ENCODE measurements around the gene AK8. TPM values are rescaled to one million over a fixed set of nuclear protein-coding genes. Genes with fewer than 3 reads are reported as not detected.

The AK8 gene
- total and polyA plus RNA-seq, 4 donors = 0.07 to 0.26 (median 0.11) TPM

DNA sequence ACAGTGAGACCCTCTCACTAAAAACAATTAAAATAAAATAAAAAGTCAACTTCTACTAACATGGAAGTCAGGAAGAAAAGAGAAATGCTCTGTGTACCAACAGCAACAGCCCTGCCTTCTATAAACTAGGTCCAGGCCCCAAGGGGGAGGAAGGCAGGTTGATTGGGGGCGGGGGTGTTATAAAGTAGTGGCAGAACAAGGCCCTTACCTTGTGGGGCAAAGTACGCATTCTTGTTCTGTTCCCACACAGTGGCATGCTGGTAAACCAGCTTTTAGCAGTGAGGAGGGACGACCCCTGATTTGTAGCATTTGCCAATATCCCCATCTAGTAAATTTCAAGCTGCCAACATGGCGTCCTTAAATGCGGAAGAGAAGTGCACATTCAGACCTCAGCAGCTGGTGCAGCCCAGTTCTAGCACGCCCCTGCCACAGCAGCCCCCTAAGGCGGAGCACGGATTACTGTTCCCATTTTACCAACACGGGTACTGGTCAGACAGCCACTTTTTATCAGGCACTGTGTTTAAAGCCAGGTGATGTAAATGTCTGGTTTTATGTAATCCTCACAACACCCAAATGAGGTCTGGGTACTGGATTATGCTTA, 138.3 kb downstream of the AK8 start (continued):
- TF ChIP-seq, protein P1, sequence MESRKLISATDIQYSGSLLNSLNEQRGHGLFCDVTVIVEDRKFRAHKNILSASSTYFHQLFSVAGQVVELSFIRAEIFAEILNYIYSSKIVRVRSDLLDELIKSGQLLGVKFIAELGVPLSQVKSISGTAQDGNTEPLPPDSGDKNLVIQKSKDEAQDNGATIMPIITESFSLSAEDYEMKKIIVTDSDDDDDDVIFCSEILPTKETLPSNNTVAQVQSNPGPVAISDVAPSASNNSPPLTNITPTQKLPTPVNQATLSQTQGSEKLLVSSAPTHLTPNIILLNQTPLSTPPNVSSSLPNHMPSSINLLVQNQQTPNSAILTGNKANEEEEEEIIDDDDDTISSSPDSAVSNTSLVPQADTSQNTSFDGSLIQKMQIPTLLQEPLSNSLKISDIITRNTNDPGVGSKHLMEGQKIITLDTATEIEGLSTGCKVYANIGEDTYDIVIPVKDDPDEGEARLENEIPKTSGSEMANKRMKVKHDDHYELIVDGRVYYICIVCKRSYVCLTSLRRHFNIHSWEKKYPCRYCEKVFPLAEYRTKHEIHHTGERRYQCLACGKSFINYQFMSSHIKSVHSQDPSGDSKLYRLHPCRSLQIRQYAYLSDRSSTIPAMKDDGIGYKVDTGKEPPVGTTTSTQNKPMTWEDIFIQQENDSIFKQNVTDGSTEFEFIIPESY (IDR thresholded peaks at IDR 0.05) = no peak
- TF ChIP-seq EGR1 (IDR thresholded peaks at IDR 0.05; ENCODE audit: low read depth in 2 of 2) = no peak
- no peak for TF ChIP-seq NR2F2 (IDR thresholded peaks at IDR 0.05)
- no peak for TF ChIP-seq HNF4A (conservative IDR thresholded peaks at IDR 0.05)

DNA sequence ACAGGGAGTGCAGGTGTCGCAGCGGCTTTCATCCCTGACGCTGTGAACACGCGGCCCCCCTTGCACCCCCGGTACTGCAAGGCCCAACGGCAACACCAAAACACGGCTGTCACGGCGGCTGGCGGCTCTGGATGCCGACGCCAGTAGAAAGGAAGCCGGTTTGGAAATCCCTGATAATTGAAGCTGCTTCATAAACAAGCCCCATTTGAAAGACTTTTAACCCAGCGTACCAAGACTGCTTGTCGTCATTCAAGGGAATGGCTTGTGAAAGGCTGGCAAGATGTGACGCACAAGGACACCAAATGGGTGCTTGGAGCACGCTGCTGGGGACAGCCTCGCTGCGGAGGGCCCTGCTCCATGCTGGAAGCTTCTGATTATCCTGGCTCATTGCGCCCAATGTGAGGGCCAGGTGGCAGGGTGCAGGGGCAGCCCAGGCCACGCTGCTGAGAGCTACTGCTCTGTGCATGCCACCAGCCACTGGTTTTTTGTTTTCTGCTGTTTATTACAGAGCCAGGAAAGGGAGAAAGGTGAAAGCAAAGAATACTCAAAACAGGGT, 144.7 kb downstream of the AK8 start:
- WGBS = 80% methylated on average over 22 of the region's 22 CpGs
- H3K27me3 ChIP-seq (ENCODE audit: control insufficient read depth in 4 of 4, insufficient read depth in 4 of 4, low read length in 3 of 4) = peaks cover 0 to 3% (median 1%) of the 10 kb centered on the region in 4 donors
- DNase-seq (ENCODE audit: low spot score) = no peak
- TF ChIP-seq, protein P1 (IDR thresholded peaks at IDR 0.05) = no peak
- TF ChIP-seq, protein P2, sequence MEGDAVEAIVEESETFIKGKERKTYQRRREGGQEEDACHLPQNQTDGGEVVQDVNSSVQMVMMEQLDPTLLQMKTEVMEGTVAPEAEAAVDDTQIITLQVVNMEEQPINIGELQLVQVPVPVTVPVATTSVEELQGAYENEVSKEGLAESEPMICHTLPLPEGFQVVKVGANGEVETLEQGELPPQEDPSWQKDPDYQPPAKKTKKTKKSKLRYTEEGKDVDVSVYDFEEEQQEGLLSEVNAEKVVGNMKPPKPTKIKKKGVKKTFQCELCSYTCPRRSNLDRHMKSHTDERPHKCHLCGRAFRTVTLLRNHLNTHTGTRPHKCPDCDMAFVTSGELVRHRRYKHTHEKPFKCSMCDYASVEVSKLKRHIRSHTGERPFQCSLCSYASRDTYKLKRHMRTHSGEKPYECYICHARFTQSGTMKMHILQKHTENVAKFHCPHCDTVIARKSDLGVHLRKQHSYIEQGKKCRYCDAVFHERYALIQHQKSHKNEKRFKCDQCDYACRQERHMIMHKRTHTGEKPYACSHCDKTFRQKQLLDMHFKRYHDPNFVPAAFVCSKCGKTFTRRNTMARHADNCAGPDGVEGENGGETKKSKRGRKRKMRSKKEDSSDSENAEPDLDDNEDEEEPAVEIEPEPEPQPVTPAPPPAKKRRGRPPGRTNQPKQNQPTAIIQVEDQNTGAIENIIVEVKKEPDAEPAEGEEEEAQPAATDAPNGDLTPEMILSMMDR (IDR thresholded peaks at IDR 0.05; ENCODE audit: low read depth, low read length, missing input control) = no peak
- TF ChIP-seq SP1 (IDR thresholded peaks at IDR 0.05) (no peak), HNF4G (IDR thresholded peaks at IDR 0.05) (no peak), EGR1 (IDR thresholded peaks at IDR 0.05; ENCODE audit: low read depth in 2 of 2) (no peak), YY1 (IDR thresholded peaks at IDR 0.05) (no peak), JUND (IDR thresholded peaks at IDR 0.05) (no peak), HNF4A (conservative IDR thresholded peaks at IDR 0.05) (no peak), NR2F2 (IDR thresholded peaks at IDR 0.05) (no peak), FOXA1 (IDR thresholded peaks at IDR 0.05) (no peak), RXRA (IDR thresholded peaks at IDR 0.05) (no peak), TAF1 (conservative IDR thresholded peaks at IDR 0.05) (no peak)
- TF ChIP-seq, protein P3, sequence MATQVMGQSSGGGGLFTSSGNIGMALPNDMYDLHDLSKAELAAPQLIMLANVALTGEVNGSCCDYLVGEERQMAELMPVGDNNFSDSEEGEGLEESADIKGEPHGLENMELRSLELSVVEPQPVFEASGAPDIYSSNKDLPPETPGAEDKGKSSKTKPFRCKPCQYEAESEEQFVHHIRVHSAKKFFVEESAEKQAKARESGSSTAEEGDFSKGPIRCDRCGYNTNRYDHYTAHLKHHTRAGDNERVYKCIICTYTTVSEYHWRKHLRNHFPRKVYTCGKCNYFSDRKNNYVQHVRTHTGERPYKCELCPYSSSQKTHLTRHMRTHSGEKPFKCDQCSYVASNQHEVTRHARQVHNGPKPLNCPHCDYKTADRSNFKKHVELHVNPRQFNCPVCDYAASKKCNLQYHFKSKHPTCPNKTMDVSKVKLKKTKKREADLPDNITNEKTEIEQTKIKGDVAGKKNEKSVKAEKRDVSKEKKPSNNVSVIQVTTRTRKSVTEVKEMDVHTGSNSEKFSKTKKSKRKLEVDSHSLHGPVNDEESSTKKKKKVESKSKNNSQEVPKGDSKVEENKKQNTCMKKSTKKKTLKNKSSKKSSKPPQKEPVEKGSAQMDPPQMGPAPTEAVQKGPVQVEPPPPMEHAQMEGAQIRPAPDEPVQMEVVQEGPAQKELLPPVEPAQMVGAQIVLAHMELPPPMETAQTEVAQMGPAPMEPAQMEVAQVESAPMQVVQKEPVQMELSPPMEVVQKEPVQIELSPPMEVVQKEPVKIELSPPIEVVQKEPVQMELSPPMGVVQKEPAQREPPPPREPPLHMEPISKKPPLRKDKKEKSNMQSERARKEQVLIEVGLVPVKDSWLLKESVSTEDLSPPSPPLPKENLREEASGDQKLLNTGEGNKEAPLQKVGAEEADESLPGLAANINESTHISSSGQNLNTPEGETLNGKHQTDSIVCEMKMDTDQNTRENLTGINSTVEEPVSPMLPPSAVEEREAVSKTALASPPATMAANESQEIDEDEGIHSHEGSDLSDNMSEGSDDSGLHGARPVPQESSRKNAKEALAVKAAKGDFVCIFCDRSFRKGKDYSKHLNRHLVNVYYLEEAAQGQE (IDR thresholded peaks at IDR 0.05) = no peak
- H3K9me3 ChIP-seq (ENCODE audit: control insufficient read depth in 4 of 4, low read length in 3 of 4) = no peaks in the 10 kb centered on the region
- no peaks in the 10 kb centered on the region for H3K36me3 ChIP-seq (ENCODE audit: control insufficient read depth in 4 of 4, insufficient read depth in 3 of 4, low read depth in 1 of 4, low read length in 3 of 4)
- no peak overlapping the region for H3K9ac ChIP-seq (ENCODE audit: low read depth in 1 of 2, low read length in 2 of 2)
- no peak overlapping the region for H3K27ac ChIP-seq (ENCODE audit: low read depth in 1 of 2, low read length in 2 of 2)
- no peak overlapping the region for H3K4me3 ChIP-seq (ENCODE audit: low read depth in 1 of 3, low read length in 3 of 3)
- no peaks in the 10 kb centered on the region for H3K4me1 ChIP-seq (ENCODE audit: control insufficient read depth in 4 of 4, insufficient read depth in 4 of 4, low read length in 3 of 4)
